Measurements from ENCODE around the gene HLA-DQB1.
"Not testable (repeated sequence)": the region's sequence is repeated elsewhere in the genome, so short reads cannot be mapped to it uniquely, and the experiment has no call there.

The HLA-DQB1 gene

DNA sequence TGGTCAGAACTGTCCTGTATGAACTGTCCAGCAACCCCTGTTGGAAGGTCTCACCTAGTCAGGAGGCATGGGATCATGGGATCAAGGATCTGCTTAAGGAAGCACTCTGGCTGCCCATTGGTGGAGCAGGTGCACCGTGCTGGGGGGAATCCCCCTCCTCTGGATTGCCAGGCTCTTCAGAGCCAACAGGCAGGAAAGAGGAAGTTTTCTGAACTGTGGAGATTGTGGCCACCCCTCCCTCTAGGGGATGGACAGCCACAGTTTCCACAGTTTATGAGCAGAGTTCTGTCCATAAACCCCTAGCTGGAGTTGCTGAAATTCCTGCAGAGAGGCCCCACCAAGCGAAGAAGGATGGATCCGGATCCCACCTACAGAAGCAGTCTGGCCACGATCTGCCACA is 13.0 kb upstream of the HLA-DQB1 start:
- no peak overlapping the region for H3K27ac ChIP-seq (ENCODE audit: low read depth, low read length)
- no peak overlapping the region for H3K9ac ChIP-seq (ENCODE audit: low read length)

DNA sequence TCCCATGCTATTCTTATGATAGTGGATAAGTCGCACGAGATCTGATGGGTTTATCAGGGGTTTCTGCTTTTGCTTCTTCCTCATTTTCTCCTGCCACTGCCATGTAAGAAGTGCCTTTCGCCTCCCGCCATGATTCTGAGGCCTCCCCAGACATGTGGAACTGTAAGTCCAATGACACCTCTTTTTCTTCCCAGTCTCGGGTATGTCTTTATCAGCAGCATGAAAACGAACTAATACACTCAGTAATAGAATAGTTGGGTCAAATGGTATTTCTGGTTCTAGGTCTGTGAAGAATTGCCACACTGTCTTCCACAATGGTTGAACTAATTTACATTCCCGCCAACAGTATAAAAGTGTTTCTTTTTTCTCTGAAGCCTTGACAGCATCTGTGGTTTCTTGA is 7.7 kb upstream of the HLA-DQB1 start:
- not testable (repeated sequence) for H3K27me3 ChIP-seq (ENCODE audit: control insufficient read depth, insufficient read depth, low read length); H3K36me3 ChIP-seq (ENCODE audit: control insufficient read depth, insufficient read depth, low read length)

More for the DNA sequence above, 13.0 kb upstream of the HLA-DQB1 start:
- Histone ChIP-seq H3K4me1 (ENCODE audit: control insufficient read depth, insufficient read depth, low read length) (no peaks in the 10 kb centered on the region), H3K4me3 (ENCODE audit: low read length) (no peak overlapping the region), H3K36me3 (ENCODE audit: control insufficient read depth, insufficient read depth, low read length) (no peaks in the 10 kb centered on the region), H3K27me3 (ENCODE audit: control insufficient read depth, insufficient read depth, low read length) (no peaks in the 10 kb centered on the region)

DNA sequence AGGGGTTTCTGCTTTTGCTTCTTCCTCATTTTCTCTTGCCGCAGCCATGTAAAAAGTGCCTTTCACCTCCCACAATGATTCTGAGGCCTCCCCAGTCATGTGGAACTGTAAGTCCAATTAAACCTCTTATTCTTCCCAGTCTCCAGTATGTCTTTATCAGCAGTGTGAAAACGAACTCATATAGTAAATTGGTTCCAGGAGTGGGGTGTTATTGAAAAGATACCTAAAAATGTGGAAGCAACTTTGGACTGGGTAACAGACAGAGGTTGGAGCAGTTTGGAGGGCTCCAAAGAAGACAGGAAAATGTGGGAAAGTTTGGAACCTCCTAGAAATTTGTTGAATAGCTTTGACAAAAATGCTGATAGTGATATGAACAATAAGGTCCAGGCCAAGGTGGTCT is 5.5 kb upstream of the HLA-DQB1 start:
- H3K36me3 ChIP-seq (ENCODE audit: control insufficient read depth, insufficient read depth, low read length); H3K27me3 ChIP-seq (ENCODE audit: control insufficient read depth, insufficient read depth, low read length); H3K4me3 ChIP-seq (ENCODE audit: low read length); H3K27ac ChIP-seq (ENCODE audit: low read depth, low read length); H3K4me1 ChIP-seq (ENCODE audit: control insufficient read depth, insufficient read depth, low read length); H3K9ac ChIP-seq (ENCODE audit: low read length): not testable (repeated sequence)

More for the DNA sequence above, 7.7 kb upstream of the HLA-DQB1 start:
- H3K27ac ChIP-seq (ENCODE audit: low read depth, low read length); H3K4me3 ChIP-seq (ENCODE audit: low read length); H3K9ac ChIP-seq (ENCODE audit: low read length); H3K4me1 ChIP-seq (ENCODE audit: control insufficient read depth, insufficient read depth, low read length): not testable (repeated sequence)

DNA sequence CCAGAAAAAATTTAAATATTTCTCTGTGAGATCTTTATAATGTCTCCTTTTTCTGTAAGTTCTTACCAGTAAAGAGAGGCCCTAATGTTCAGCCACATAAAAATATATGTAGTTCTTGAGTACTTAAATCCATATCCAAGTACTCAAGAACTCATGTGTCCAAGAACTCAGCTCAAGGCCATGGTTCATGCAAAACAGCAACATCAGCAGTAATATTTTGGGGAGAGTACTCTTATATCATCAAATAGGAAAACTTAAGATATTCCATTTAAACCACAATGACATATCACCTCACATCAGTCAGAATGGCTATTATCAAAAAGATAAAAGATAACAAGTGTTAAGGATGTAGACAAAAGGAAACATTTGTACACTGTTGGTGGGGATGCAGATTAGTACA is 3.4 kb upstream of the HLA-DQB1 start:
- Histone ChIP-seq H3K4me3 (ENCODE audit: low read length) (no peak overlapping the region), H3K27ac (ENCODE audit: low read depth, low read length) (no peak overlapping the region), H3K4me1 (ENCODE audit: control insufficient read depth, insufficient read depth, low read length) (no peaks in the 10 kb centered on the region)

DNA sequence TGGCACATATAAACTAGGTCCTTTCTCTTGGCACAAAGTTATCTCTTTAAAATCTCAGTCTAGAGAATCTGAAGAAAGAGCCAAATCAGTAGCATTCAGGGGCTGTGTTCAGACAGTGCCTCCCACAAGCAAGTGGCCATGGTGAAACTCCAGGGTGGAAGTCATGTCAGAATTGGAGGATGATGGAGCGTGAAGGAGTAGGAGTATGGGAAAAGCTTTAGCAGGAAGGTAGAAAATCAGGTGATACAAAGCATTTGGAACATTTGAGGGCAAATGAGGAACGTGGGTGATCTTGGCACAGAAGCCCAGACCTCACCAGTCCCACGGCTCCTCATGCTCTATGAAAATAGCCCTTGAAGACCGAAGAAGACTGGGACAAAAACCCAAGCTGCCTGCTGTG is 2.8 kb upstream of the HLA-DQB1 start:
- H3K27ac ChIP-seq (ENCODE audit: low read depth, low read length), result no peak overlapping the region
- no peaks in the 10 kb centered on the region for H3K36me3 ChIP-seq (ENCODE audit: control insufficient read depth, insufficient read depth, low read length)
- no peak overlapping the region for H3K9ac ChIP-seq (ENCODE audit: low read length)
- H3K4me3 ChIP-seq (ENCODE audit: low read length), result no peak overlapping the region
- H3K4me1 ChIP-seq (ENCODE audit: control insufficient read depth, insufficient read depth, low read length), result no peaks in the 10 kb centered on the region
- no peaks in the 10 kb centered on the region for H3K27me3 ChIP-seq (ENCODE audit: control insufficient read depth, insufficient read depth, low read length)

More for the DNA sequence above, 3.4 kb upstream of the HLA-DQB1 start:
- Histone ChIP-seq H3K9ac (ENCODE audit: low read length) (no peak overlapping the region), H3K27me3 (ENCODE audit: control insufficient read depth, insufficient read depth, low read length) (no peaks in the 10 kb centered on the region), H3K36me3 (ENCODE audit: control insufficient read depth, insufficient read depth, low read length) (no peaks in the 10 kb centered on the region)

DNA sequence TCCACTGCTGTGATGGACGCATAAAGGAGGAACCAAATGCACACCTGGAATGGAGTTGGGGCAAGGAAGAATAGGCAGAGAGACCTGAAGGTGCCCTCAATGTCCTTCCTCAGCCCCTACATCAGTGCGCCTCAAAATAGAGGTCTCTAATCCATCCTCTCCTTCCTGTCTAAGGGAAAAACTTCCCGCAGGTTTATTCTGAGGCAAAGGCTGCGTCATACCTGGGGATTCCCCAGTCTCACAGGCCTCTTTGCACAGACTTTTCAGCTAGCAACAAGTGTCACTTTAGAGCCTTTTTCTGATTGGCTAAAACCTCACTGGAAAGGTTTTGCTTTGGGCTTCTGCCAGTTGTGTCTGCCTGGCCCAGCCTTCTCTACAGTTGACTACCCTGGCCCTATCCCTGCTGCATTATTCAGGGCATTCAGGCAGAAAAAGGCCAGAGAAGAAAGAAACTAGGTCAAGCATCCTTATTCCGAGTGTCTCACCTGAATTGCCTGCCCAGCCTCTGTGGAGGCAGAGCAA is 1.8 kb upstream of the HLA-DQB1 start:
- Histone ChIP-seq H3K27me3 (ENCODE audit: control insufficient read depth, insufficient read depth, low read length) (no peaks in the 10 kb centered on the region), H3K9ac (ENCODE audit: low read length) (no peak overlapping the region), H3K36me3 (ENCODE audit: control insufficient read depth, insufficient read depth, low read length) (no peaks in the 10 kb centered on the region), H3K4me3 (ENCODE audit: low read length) (no peak overlapping the region), H3K27ac (ENCODE audit: low read depth, low read length) (no peak overlapping the region), H3K4me1 (ENCODE audit: control insufficient read depth, insufficient read depth, low read length) (no peaks in the 10 kb centered on the region)

DNA sequence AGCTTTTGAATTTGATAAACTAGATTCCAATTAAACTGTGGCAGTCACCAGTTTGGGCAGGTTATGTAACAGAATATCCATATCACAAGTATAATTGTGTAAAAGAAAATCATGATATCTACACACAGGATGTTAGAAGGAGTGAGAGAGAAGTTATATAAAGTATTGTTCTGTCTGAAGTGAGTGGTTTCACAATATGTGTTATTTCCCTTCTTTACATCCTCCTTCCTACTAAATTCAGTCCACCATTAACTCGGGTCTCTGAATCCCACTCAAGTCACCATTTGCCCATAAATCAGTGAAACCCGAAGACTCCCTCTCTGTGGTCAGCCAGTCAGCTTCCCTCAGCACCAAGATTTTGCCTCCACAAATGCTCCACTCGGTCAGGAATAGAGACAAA is 796 bp downstream of the HLA-DQB1 start:
- Histone ChIP-seq H3K36me3 (ENCODE audit: control insufficient read depth, insufficient read depth, low read length) (no peaks in the 10 kb centered on the region), H3K9ac (ENCODE audit: low read length) (no peak overlapping the region), H3K4me1 (ENCODE audit: control insufficient read depth, insufficient read depth, low read length) (no peaks in the 10 kb centered on the region), H3K27me3 (ENCODE audit: control insufficient read depth, insufficient read depth, low read length) (no peaks in the 10 kb centered on the region), H3K27ac (ENCODE audit: low read depth, low read length) (no peak overlapping the region), H3K4me3 (ENCODE audit: low read length) (no peak overlapping the region)

DNA sequence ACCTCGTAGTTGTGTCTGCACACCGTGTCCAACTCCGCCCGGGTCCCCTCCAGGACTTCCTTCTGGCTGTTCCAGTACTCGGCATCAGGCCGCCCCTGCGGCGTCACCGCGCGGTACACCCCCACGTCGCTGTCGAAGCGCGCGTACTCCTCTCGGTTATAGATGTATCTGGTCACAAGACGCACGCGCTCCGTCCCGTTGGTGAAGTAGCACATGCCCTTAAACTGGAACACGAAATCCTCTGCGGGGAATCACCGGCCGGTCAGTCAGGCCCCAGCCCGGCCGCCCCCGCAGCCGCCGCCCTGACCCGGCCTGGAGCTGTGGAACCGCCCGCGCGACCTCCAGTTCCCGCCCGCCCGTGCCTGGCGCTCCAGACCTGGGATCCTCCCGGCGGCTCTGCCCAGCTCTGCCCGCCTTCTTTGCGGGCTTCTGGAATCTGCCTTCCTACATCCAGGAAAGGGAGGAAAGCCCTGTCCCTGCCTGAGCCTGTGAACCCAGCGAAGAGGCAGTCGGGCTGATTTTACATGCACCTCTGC is 1.6 kb downstream of the HLA-DQB1 start:
- no peak overlapping the region for H3K9ac ChIP-seq (ENCODE audit: low read length)
- H3K27me3 ChIP-seq (ENCODE audit: control insufficient read depth, insufficient read depth, low read length), result no peaks in the 10 kb centered on the region
- no peak overlapping the region for H3K4me3 ChIP-seq (ENCODE audit: low read length)
- no peak overlapping the region for H3K27ac ChIP-seq (ENCODE audit: low read depth, low read length)
- no peaks in the 10 kb centered on the region for H3K4me1 ChIP-seq (ENCODE audit: control insufficient read depth, insufficient read depth, low read length)
- H3K36me3 ChIP-seq (ENCODE audit: control insufficient read depth, insufficient read depth, low read length), result no peaks in the 10 kb centered on the region

DNA sequence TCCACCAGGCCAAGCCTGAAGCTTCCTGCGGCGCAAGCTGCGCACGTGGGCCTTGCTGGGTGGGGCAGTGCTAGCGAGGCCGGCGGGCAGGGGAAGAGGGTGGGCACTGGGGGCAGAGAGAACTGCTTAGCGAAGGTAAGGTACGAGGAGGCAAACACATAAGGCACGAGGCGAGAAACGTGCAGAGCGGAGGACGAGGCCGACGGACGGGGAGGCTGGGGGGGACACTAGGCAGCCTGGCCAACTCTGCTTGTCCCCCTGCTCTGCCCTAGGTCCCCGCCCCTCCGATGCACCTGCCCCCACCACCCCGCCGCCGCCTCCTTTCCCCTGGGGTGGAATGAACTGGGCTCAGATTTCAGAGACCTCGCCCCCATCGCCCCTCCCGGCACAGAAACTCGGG is 2.1 kb downstream of the HLA-DQB1 start:
- H3K4me3 ChIP-seq (ENCODE audit: low read length), result no peak overlapping the region
- no peak overlapping the region for H3K9ac ChIP-seq (ENCODE audit: low read length)
- H3K36me3 ChIP-seq (ENCODE audit: control insufficient read depth, insufficient read depth, low read length), result no peaks in the 10 kb centered on the region
- H3K4me1 ChIP-seq (ENCODE audit: control insufficient read depth, insufficient read depth, low read length), result no peaks in the 10 kb centered on the region
- H3K27me3 ChIP-seq (ENCODE audit: control insufficient read depth, insufficient read depth, low read length), result no peaks in the 10 kb centered on the region
- H3K27ac ChIP-seq (ENCODE audit: low read depth, low read length), result no peak overlapping the region

DNA sequence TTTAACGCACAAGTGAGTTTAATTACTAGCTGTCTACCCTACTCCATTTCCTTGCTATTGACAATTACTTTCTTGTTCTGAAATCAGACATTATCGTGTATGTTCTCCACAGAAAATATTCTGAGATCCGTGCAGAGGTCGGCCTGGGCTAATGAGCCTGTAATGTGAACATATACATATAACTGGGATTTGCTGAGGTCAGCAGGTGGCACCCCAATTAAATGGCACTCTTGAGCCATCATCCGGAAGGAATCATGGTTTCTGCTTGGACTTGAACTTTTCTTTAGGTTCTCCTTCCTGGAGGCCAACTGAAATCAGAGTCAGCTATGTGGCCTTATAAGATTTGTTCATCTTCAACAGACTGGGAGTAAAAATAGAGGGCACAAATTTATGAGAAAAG is 3.6 kb downstream of the HLA-DQB1 start:
- Histone ChIP-seq H3K4me3 (ENCODE audit: low read length) (no peak overlapping the region), H3K4me1 (ENCODE audit: control insufficient read depth, insufficient read depth, low read length) (no peaks in the 10 kb centered on the region), H3K9ac (ENCODE audit: low read length) (no peak overlapping the region), H3K27me3 (ENCODE audit: control insufficient read depth, insufficient read depth, low read length) (no peaks in the 10 kb centered on the region), H3K36me3 (ENCODE audit: control insufficient read depth, insufficient read depth, low read length) (no peaks in the 10 kb centered on the region), H3K27ac (ENCODE audit: low read depth, low read length) (no peak overlapping the region)

DNA sequence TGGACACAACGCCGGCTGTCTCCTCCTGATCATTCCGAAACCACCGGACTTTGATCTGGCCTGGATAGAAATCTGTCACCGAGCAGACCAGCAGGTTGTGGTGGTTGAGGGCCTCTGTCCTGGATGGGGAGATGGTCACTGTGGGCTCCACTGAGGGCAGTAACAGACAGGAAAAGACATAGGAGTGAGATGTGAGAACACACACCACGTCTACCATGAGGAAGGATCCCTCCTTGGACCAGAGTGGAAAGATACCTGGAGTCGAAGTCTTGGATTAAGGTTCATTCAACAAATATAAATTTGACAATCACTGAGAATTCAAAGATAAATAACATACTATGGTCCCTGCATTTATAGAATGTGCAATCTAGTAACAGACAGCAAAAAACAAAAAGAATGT is 4.4 kb downstream of the HLA-DQB1 start:
- Histone ChIP-seq H3K36me3 (ENCODE audit: control insufficient read depth, insufficient read depth, low read length) (no peaks in the 10 kb centered on the region), H3K4me1 (ENCODE audit: control insufficient read depth, insufficient read depth, low read length) (no peaks in the 10 kb centered on the region), H3K9ac (ENCODE audit: low read length) (no peak overlapping the region), H3K27ac (ENCODE audit: low read depth, low read length) (no peak overlapping the region), H3K4me3 (ENCODE audit: low read length) (no peak overlapping the region), H3K27me3 (ENCODE audit: control insufficient read depth, insufficient read depth, low read length) (no peaks in the 10 kb centered on the region)

DNA sequence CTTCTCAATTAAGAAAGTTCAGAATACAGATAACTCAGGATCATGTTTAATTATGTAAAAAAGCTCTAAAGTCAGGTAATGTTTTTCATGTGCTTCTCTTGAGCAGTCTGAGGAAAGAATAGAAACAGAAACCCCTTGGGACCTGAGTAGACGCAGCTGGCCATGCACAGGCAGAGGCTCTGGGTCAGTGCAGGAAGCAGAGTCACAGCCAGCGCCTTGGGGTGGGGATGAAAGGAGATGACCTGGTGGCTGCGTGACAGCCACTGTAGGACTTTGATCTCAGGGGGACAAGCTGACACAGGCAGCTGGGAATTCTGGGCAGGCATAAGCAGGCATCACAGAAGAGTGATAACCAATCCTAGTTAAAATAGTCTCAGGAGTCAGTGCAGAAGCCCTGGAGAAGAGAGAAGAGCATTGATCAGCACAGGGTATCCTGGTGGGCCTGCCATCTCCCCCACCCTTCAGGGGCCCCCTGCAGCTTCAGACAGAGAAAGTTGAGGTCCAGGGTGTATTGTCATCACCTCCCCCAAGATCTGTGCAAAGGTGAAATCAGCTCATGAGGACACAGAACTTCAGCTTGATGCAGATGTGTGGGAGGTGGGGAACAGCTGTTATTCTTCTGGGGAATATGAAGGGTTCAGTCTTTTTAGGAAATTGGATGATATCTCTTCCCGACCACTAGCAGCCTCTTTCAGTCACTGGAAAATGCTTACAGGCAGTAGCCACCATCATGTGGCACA is 6.4 kb downstream of the HLA-DQB1 start:
- Histone ChIP-seq H3K27ac (ENCODE audit: low read depth, low read length) (no peak overlapping the region), H3K4me1 (ENCODE audit: control insufficient read depth, insufficient read depth, low read length) (no peaks in the 10 kb centered on the region), H3K9ac (ENCODE audit: low read length) (no peak overlapping the region), H3K27me3 (ENCODE audit: control insufficient read depth, insufficient read depth, low read length) (no peaks in the 10 kb centered on the region), H3K4me3 (ENCODE audit: low read length) (no peak overlapping the region), H3K36me3 (ENCODE audit: control insufficient read depth, insufficient read depth, low read length) (no peaks in the 10 kb centered on the region)

DNA sequence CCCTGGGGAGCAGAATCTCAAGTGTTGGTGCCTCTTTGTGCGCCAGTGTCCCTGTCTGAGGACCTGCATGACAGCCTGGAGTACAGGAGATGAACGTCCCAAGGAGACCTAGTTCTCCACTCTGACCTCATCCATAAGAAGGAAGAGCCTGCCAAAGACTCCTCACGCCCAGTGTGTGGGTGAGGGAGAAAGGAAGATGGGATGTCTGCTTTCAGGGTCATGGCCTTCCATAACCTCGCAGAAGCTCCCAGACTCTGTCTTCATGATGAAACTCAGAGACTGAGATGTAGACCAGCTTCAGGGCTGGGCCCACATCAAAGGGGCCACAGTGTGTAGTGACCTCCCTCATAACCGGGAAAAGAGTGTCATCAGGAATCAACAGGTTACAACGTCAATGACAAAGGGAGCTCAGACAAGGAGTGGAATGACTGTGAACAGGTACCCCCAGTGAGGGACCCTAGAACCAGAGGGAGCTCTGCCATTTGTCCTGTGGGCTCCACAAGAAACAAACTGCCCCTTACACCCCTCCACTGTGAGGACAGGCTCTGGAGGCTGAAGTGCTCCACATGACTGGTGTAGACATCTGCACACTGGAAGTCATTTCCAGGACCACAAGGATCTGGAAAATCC is 8.1 kb downstream of the HLA-DQB1 start:
- H3K4me1 ChIP-seq (ENCODE audit: control insufficient read depth, insufficient read depth, low read length), result no peaks in the 10 kb centered on the region
- H3K4me3 ChIP-seq (ENCODE audit: low read length), result no peak overlapping the region
- H3K36me3 ChIP-seq (ENCODE audit: control insufficient read depth, insufficient read depth, low read length), result no peaks in the 10 kb centered on the region
- H3K27me3 ChIP-seq (ENCODE audit: control insufficient read depth, insufficient read depth, low read length), result no peaks in the 10 kb centered on the region
- H3K9ac ChIP-seq (ENCODE audit: low read length), result no peak overlapping the region
- no peak overlapping the region for H3K27ac ChIP-seq (ENCODE audit: low read depth, low read length)
